ENCODE results near the gene CCSAP.
"Not testable (repeated sequence)": the region's sequence is repeated elsewhere in the genome, so short reads cannot be mapped to it uniquely, and the experiment has no call there.

CCSAP gene

GRCh38 chr1:229364207-229365065 is 21.6 kb upstream of the CCSAP start:
- DNase-seq (ENCODE audit: low read depth) = no peak

GRCh38 chr1:229363723-229364122 is 20.9 kb upstream of the CCSAP start:
- DNase-seq (ENCODE audit: low read depth) = no peak

- DNase-seq (ENCODE audit: low read depth) = no peak
Measured at GRCh38 chr1:229360420-229360819, 17.6 kb upstream of the CCSAP start.

GRCh38 chr1:229355661-229356060 is 12.8 kb upstream of the CCSAP start:
- no peak for DNase-seq (ENCODE audit: low read depth)

- DNase-seq (ENCODE audit: low read depth) = no peak
Measured at GRCh38 chr1:229354226-229354625, 11.4 kb upstream of the CCSAP start.

GRCh38 chr1:229352975-229353374 is 10.1 kb upstream of the CCSAP start:
- no peak for DNase-seq (ENCODE audit: low read depth)

GRCh38 chr1:229349463-229350385 is 6.9 kb upstream of the CCSAP start:
- DNase-seq (ENCODE audit: low read depth) = no peak

- no peak for DNase-seq (ENCODE audit: low read depth)
Measured at GRCh38 chr1:229347528-229347927, 4.7 kb upstream of the CCSAP start.

GRCh38 chr1:229344937-229345684 is 2.3 kb upstream of the CCSAP start:
- DNase-seq (ENCODE audit: low read depth) = no peak

GRCh38 chr1:229344139-229344538 is 1.3 kb upstream of the CCSAP start:
- DNase-seq (ENCODE audit: low read depth) = no peak

- DNase-seq (ENCODE audit: low read depth) = peak; percentile 20
Measured at GRCh38 chr1:229341774-229342655, 832 bp downstream of the CCSAP start.

- no peak for DNase-seq (ENCODE audit: low read depth)
Measured at GRCh38 chr1:229340496-229340895, 2.4 kb downstream of the CCSAP start.

GRCh38 chr1:229339520-229339919 is 3.3 kb downstream of the CCSAP start:
- DNase-seq (ENCODE audit: low read depth) = no peak

GRCh38 chr1:229339086-229339485 is 3.8 kb downstream of the CCSAP start:
- no peak for DNase-seq (ENCODE audit: low read depth)

GRCh38 chr1:229336345-229336744 is 6.5 kb downstream of the CCSAP start:
- DNase-seq (ENCODE audit: low read depth) = no peak

- no peak for DNase-seq (ENCODE audit: low read depth)
Measured at GRCh38 chr1:229334716-229335115, 8.1 kb downstream of the CCSAP start.

GRCh38 chr1:229334269-229334668 is 8.6 kb downstream of the CCSAP start:
- no peak for DNase-seq (ENCODE audit: low read depth)

GRCh38 chr1:229328598-229329362 is 14.1 kb downstream of the CCSAP start:
- DNase-seq (ENCODE audit: low read depth) = no peak

GRCh38 chr1:229327765-229328164 is 15.1 kb downstream of the CCSAP start:
- DNase-seq (ENCODE audit: low read depth) = not testable (repeated sequence)

- DNase-seq (ENCODE audit: low read depth) = no peak
Measured at GRCh38 chr1:229326601-229327000, 16.2 kb downstream of the CCSAP start.
